ENCODE results near the gene MS4A18. TPM values are rescaled to one million over a fixed set of nuclear protein-coding genes. Genes with fewer than 3 reads are reported as not detected.

The MS4A18 gene
- total and polyA plus RNA-seq, 8 donors: not detected

DNA sequence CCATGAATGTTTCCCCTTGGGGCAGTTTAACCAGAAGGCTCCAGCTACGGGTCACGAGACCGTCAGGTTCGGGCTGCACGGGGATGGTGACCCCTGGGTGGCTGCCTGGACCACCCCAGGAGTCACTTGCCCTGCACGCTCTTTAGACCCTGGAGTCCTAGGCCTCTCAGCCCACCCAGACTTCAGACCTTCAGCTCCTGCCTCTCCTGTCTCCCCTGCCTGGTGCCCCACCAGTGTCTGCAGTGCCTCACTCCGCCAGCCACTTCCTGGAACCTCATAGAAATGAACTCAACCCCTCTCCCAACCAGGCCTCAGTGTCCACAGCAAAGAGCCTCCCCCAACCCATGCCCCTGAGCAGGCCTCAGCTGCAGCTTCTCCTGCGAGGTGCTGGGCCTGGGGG, 48.1 kb downstream of the MS4A18 start:
- no peaks in the 10 kb centered on the region for H3K27me3 ChIP-seq
- FAIRE-seq (no peak), ATAC-seq (no peak), DNase-seq (no peak)
- whole genome bisulfite sequencing, 2 donors: 90 to 96% methylated on average over 8 of the region's 8 CpGs
- H3K4me3 ChIP-seq: no peak overlapping the region
- intact Hi-C loops (cut with DNase I): no loop called here
- no peaks in the 10 kb centered on the region for H3K9me3 ChIP-seq
- no peaks in the 10 kb centered on the region for H3K36me3 ChIP-seq
- H3K27ac ChIP-seq: no peak overlapping the region
- TF ChIP-seq, protein P1, sequence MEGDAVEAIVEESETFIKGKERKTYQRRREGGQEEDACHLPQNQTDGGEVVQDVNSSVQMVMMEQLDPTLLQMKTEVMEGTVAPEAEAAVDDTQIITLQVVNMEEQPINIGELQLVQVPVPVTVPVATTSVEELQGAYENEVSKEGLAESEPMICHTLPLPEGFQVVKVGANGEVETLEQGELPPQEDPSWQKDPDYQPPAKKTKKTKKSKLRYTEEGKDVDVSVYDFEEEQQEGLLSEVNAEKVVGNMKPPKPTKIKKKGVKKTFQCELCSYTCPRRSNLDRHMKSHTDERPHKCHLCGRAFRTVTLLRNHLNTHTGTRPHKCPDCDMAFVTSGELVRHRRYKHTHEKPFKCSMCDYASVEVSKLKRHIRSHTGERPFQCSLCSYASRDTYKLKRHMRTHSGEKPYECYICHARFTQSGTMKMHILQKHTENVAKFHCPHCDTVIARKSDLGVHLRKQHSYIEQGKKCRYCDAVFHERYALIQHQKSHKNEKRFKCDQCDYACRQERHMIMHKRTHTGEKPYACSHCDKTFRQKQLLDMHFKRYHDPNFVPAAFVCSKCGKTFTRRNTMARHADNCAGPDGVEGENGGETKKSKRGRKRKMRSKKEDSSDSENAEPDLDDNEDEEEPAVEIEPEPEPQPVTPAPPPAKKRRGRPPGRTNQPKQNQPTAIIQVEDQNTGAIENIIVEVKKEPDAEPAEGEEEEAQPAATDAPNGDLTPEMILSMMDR (IDR thresholded peaks at IDR 0.05): no peak
- peaks cover 0 to 3% (median 0%) of the 10 kb centered on the region in 3 donors for H3K4me1 ChIP-seq

DNA sequence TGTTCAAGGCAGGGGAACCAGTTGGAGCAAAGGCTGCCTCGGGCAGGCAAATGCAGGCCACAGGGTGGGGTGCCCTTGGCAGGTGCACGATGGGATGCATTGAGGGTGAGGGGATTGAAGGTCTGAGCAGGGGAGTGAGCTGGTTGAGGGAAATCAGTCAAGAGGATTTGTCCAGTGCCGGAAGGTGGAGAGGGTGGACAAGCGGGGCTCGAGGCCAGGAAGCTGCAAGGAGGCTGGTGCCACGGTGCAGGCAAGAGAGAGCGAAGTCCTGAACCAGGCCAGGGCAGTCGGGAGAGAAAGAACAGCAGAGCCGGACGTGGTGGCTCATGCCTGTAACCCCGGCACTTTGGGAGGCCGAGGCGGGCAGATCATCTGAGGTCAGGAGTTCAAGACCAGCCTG, 50.2 kb downstream of the MS4A18 start:
- TF ChIP-seq, protein P1 (IDR thresholded peaks at IDR 0.05): no peak
- DNase-seq: no peak
- intact Hi-C loops (cut with DNase I): no loop called here
- FAIRE-seq: no peak
- Histone ChIP-seq H3K4me3 (no peak overlapping the region), H3K9me3 (no peaks in the 10 kb centered on the region), H3K27me3 (no peaks in the 10 kb centered on the region), H3K36me3 (no peaks in the 10 kb centered on the region), H3K27ac (no peak overlapping the region), H3K4me1 (peaks cover 0 to 3% (median 0%) of the 10 kb centered on the region in 3 donors)
- 63 to 81% methylated on average over 12 to 13 of the region's 13 CpGs for WGBS, 2 donors
- no peak for ATAC-seq

DNA sequence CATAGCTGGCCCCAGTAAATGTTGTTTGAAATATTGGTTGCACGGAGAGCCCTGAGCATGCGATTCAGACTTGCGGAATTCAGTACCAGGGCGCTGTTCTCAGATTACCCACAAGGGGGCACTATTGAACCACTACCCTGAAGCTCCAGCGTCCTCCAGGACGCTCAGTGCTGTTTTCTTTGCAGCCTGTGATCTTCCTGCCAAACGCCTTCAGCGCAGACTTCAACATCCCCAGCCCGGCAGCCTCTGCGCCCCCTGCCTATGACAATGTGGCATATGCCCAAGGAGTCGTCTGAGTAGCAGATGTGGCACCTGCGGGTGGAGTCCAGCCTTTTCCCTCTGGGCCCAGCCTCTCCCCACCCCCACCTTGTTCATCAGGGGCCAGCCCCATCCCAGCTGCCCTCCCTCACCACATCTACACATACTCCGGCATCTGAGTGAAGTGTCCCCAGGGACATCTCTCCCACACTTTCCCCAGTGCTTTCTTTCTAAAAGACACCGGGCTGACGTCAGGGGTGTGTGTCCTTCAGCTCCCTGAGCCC, 51.0 kb downstream of the MS4A18 start:
- TF ChIP-seq, protein P1 (IDR thresholded peaks at IDR 0.05): peak; percentile 83 to 93 (median 90)

DNA sequence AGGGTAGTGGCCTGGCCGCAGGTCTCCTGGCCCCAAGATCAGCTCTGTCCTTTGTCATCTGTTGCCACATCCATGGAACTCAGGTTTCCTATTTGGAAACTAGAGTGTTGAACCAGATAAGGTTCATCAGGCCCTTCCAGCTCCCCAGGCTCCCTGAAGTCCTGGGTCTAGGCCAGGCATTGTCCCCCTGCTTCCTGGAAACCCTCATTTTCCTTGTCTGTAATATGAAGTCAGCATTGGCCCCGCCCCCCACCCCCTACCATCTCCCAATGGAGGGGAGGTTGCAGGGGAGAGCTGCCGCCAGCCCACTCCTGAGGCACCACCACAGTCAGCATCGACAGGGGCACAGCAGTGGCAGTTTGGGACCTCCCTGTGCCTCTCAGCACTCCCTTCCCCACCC, 51.6 kb downstream of the MS4A18 start:
- no peak for FAIRE-seq
- intact Hi-C loops (cut with DNase I): no loop called here
- H3K9me3 ChIP-seq: no peaks in the 10 kb centered on the region
- no peak for ATAC-seq
- no peaks in the 10 kb centered on the region for H3K36me3 ChIP-seq
- 71 to 82% methylated on average over 4 of the region's 4 CpGs for WGBS, 2 donors
- peaks cover 0 to 3% (median 0%) of the 10 kb centered on the region in 3 donors for H3K4me1 ChIP-seq
- no peak overlapping the region for H3K4me3 ChIP-seq
- H3K27me3 ChIP-seq: no peaks in the 10 kb centered on the region
- no peak for DNase-seq
- TF ChIP-seq, protein P1 (IDR thresholded peaks at IDR 0.05): no peak
- no peak overlapping the region for H3K27ac ChIP-seq

More for the DNA sequence above, 51.0 kb downstream of the MS4A18 start:
- no peak overlapping the region for H3K27ac ChIP-seq
- H3K27me3 ChIP-seq: no peaks in the 10 kb centered on the region
- peaks cover 0 to 3% (median 0%) of the 10 kb centered on the region in 3 donors for H3K4me1 ChIP-seq
- no peaks in the 10 kb centered on the region for H3K9me3 ChIP-seq
- WGBS, 2 donors: 15% methylated on average over 15 of the region's 15 CpGs
- ATAC-seq: peak; percentile 92 to 99 (median 96)
- intact Hi-C loops (cut with DNase I): no loop called here
- peak; percentile 66 for FAIRE-seq
- no peaks in the 10 kb centered on the region for H3K36me3 ChIP-seq
- peak; percentile 71 to 92 (median 83) for DNase-seq
- H3K4me3 ChIP-seq: no peak overlapping the region

DNA sequence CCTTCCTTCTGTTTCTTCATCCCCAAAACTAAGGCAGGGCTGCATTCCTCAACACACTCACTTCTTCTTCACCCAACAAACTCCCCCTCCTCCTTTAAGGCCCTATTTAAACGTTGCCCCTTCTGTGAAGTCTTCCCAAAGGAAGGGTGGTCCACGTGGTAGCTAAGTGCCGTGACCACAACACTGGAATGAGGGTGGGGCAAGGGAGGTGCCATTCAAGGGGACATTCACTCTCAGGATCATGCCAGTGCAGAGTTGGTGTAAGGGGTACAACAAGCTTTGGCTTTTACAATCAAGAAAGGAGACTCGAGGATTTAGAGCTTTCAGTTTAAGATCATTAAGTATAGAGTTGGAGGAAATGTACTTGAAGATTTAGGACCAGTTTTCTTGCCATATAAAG, 52.6 kb downstream of the MS4A18 start:
- Histone ChIP-seq H3K27me3 (no peaks in the 10 kb centered on the region), H3K4me3 (no peak overlapping the region), H3K36me3 (no peaks in the 10 kb centered on the region), H3K27ac (no peak overlapping the region), H3K9me3 (no peaks in the 10 kb centered on the region), H3K4me1 (peaks cover 0 to 3% (median 0%) of the 10 kb centered on the region in 3 donors)
- WGBS, 2 donors: 52 to 59% methylated on average over 4 of the region's 4 CpGs
- no peak for DNase-seq
- TF ChIP-seq, protein P1 (IDR thresholded peaks at IDR 0.05): no peak
- intact Hi-C loops (cut with DNase I): no loop called here
- no peak for FAIRE-seq
- ATAC-seq: no peak
